D721Med (cell line): Measurements from ENCODE around the gene UQCR11.

Source experiments
- DNase-seq: peaks from one replicate; pipeline ENCODE4 v3.0.0; 2011; ENCODE audit warnings: low spot score; ENCODE audit not compliant: insufficient read length
- FAIRE-seq: peaks from 2 replicates; lab custom pipeline; 2011; peaks lifted over from hg19 to GRCh38; lab: Jason Lieb, UNC
- TF ChIP-seq, protein P1 (sequence below): IDR thresholded peaks from 2 replicates; pipeline ENCODE4 v1.5.1; 2012; ENCODE audit warnings: mild to moderate bottlenecking, control low read depth; ENCODE audit not compliant: insufficient read depth; ENCODE audit errors: missing control alignments

UQCR11 gene

DNA sequence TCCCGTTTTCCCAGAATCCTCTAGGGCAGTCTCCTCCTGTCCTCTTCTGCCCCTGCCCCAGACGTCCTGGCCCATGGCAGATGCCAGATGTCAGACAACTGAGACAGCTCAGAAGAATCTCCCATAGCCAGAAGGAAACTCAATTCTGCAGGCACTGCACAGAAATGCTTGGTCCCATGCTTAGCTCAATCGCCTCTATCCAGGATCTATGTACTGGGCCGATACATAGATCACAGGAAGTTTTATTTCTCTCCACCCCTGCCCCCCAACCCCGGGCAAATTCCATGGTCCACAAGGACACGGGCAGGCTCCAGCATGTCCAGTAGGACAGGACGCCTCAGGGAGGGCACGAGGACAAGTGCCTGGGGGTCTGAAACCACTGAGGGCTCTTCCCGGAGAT is 17.4 kb downstream of the UQCR11 start:
- FAIRE-seq (no peak), DNase-seq (no peak)
- TF ChIP-seq, protein P1, sequence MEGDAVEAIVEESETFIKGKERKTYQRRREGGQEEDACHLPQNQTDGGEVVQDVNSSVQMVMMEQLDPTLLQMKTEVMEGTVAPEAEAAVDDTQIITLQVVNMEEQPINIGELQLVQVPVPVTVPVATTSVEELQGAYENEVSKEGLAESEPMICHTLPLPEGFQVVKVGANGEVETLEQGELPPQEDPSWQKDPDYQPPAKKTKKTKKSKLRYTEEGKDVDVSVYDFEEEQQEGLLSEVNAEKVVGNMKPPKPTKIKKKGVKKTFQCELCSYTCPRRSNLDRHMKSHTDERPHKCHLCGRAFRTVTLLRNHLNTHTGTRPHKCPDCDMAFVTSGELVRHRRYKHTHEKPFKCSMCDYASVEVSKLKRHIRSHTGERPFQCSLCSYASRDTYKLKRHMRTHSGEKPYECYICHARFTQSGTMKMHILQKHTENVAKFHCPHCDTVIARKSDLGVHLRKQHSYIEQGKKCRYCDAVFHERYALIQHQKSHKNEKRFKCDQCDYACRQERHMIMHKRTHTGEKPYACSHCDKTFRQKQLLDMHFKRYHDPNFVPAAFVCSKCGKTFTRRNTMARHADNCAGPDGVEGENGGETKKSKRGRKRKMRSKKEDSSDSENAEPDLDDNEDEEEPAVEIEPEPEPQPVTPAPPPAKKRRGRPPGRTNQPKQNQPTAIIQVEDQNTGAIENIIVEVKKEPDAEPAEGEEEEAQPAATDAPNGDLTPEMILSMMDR: no peak

- TF ChIP-seq, protein P1: no peak
- DNase-seq (no peak), FAIRE-seq (no peak)
These were observed 20.1 kb downstream of the UQCR11 start for GRCh38 chr19:1585243-1585580.

- DNase-seq: no peak
- no peak for FAIRE-seq
- TF ChIP-seq, protein P1: no peak
These were observed 20.6 kb downstream of the UQCR11 start for GRCh38 chr19:1584500-1585242.

DNA sequence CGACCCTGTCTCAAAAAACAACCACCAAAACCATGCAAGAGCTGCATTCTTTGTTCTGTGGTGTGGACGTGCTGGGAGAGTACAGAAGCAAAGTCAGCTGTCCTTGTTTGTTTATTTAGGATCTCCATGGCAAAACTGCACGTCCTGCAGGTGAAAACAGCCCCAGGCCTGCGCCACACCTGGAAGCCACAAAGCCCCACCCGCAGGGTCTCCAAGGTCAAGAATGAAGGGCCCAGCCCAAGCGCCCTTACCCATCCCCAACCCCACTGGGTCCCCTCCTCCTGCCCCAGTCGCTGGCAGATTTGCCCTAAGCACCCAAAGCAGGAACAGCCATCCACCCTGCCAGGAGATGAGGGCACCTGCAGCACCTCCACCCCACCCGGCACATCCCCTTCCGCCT is 23.1 kb downstream of the UQCR11 start:
- DNase-seq (no peak), FAIRE-seq (no peak)
- TF ChIP-seq, protein P1: no peak

- TF ChIP-seq, protein P1: no peak
- FAIRE-seq (no peak), DNase-seq (no peak)
These were observed 24.3 kb downstream of the UQCR11 start for GRCh38 chr19:1580957-1581356.

DNA sequence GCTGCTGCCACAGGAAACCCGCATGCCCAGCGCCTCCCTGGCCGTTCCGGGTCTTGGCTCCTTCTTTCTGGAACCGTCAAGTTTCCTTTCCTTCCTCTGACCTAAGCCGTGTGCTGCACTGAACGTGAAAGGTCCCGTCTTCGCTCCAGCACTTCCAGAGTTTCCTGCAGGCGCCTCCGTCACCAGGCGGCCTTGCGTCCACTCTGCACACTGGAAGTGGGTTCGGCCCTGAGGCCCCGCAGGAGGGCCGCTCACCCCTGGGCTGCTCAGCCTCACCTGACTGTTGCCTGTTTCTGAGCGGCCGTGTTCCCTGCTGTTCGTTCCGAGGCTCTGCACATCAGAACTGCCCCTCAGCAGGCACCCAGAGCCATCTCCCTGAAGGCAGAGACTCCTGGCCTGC is 24.9 kb downstream of the UQCR11 start:
- TF ChIP-seq, protein P1: no peak
- FAIRE-seq: no peak
- no peak for DNase-seq

DNA sequence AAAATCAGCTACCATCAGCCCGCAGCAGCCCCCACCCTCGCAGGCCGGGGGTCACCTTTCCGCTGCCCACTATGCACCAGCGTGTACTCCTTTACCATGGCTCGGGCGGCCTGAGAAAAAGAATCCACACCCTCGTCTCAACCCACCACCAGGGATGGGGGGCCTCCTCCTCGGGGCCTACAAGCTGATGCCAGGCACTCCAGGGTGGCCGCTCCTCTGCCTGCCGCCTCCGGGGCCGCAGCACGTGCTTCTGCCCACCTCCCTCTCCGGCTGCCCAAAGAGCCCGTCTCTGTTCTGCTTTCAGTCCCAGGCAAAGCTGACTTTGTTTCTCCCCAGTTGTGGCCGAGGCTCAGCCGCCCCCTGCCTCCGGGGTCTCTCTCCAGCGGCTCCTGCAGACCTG is 26.0 kb downstream of the UQCR11 start:
- no peak for FAIRE-seq
- TF ChIP-seq, protein P1: no peak
- no peak for DNase-seq
